GM12878 (cell line): ENCODE results near the gene PTGER4. TPM values are rescaled to one million over a fixed set of nuclear protein-coding genes. Genes with fewer than 3 reads are reported as not detected.

ENCODE experiments used
- ATAC-seq: fragments of 200-7000 bp; cut with Tn5 transposase; 3 replicates; pipeline ENCODE4 v1.9.1; 2020; ENCODE audit warnings: mild to moderate bottlenecking, moderate library complexity
- BruUV-seq: library from RNA; stranded (reverse); fragments of 400-500 nt; replicated peaks from 2 replicates; lab custom pipeline; 2021; lab: Mats Ljungman, UMichigan
- CTCF ChIA-PET: fragments of 300-600 bp; sonication (Branson Sonifier 250); formaldehyde crosslinking; extraction: SDS; loops from one replicate; lab custom pipeline; 2021; ENCODE audit warnings: inconsistent platforms; lab: Yijun Ruan, JAX
- POLR2A ChIA-PET: fragments of 350-600 bp; formaldehyde crosslinking; extraction: SDS; loops from one replicate; lab custom pipeline; 2021; ENCODE audit warnings: inconsistent platforms; lab: Charles Lee
- RAD21 ChIA-PET: fragments of 300-600 bp; sonication (Branson Sonifier 250); formaldehyde crosslinking; loops from one replicate; lab custom pipeline; 2023; ENCODE audit warnings: antibody characterized with exemption; ENCODE audit not compliant: unreplicated experiment; lab: Charles Lee
- SMC1A ChIA-PET: fragments of 300-600 bp; sonication (Branson Sonifier 250); formaldehyde crosslinking; loops from one replicate; lab custom pipeline; 2023; ENCODE audit not compliant: unreplicated experiment, uncharacterized antibody; lab: Charles Lee
- DNase-seq: peaks from one replicate; pipeline ENCODE4 v3.0.0-alpha.2; 2011; ENCODE audit warnings: low read depth, low spot score
- FAIRE-seq: peaks from 3 replicates; lab custom pipeline; 2011; peaks lifted over from hg19 to GRCh38; lab: Jason Lieb, UNC
- H2AFZ ChIP-seq: 2 replicates; pipeline ENCODE4 v1.6.0; 2011; ENCODE audit warnings: low read depth, low read length, control low read depth; ENCODE audit not compliant: control insufficient read depth
- H3K27ac ChIP-seq: 2 replicates; pipeline ENCODE4 v1.5.1; 2011; ENCODE audit warnings: control low read depth; ENCODE audit not compliant: control insufficient read depth, insufficient read depth
- H3K27me3 ChIP-seq, 2 experiments: replicated peaks in 1 of 2; 2 replicates each; pipeline versions ENCODE4 v1.6.0 to v1.6.1; 2011; ENCODE audit warnings: low read length in 1 of 2; ENCODE audit not compliant: control insufficient read depth in 2 of 2, insufficient read depth in 2 of 2
- H3K36me3 ChIP-seq, 2 experiments: 2 replicates each; pipeline ENCODE4 v1.5.1; 2011; ENCODE audit warnings: low read length in 1 of 2; ENCODE audit not compliant: control insufficient read depth in 2 of 2, insufficient read depth in 2 of 2
- H3K4me1 ChIP-seq: 2 replicates; pipeline ENCODE4 v1.6.1; 2011; ENCODE audit warnings: mild to moderate bottlenecking, low read length, moderate library complexity, mixed read lengths; ENCODE audit not compliant: control insufficient read depth, insufficient read depth
- H3K4me2 ChIP-seq: 2 replicates; pipeline ENCODE4 v1.6.0; 2011; ENCODE audit warnings: control low read depth; ENCODE audit not compliant: control insufficient read depth, insufficient read depth
- H3K4me3 ChIP-seq: fragments of 200-600 bp; sonication (generic); 2 replicates; pipeline ENCODE4 v1.5.1; 2016
- H3K79me2 ChIP-seq: 2 replicates; pipeline ENCODE4 v1.6.0; 2011; ENCODE audit warnings: low read length; ENCODE audit not compliant: control insufficient read depth, insufficient read depth
- H3K9ac ChIP-seq: 2 replicates; pipeline ENCODE4 v1.8.0; 2011; ENCODE audit warnings: low read length, control low read depth, mixed read lengths; ENCODE audit not compliant: control insufficient read depth, insufficient read depth
- H3K9me3 ChIP-seq: replicated peaks from 3 replicates; pipeline ENCODE4 v1.5.1; 2011; ENCODE audit warnings: mild to moderate bottlenecking, low read length; ENCODE audit not compliant: control insufficient read depth, insufficient read depth
- H4K20me1 ChIP-seq: 2 replicates; pipeline ENCODE4 v1.6.0; 2011; ENCODE audit not compliant: control insufficient read depth, insufficient read depth
- BMI1 ChIP-seq: fragments of 450-650 bp; IDR thresholded peaks from 2 replicates; pipeline ENCODE4 v1.6.1; 2016; ENCODE audit warnings: mild to moderate bottlenecking, moderate library complexity, borderline replicate concordance
- CEBPB ChIP-seq, 2 experiments: fragments of 150-350 bp in 1 of 2; IDR thresholded peaks; 2 replicates each; pipeline ENCODE4 v1.6.1; 2012 to 2014; ENCODE audit warnings: low read depth in 2 of 2, low read length in 2 of 2, borderline replicate concordance in 1 of 2, inconsistent platforms in 1 of 2
- MTA3 ChIP-seq: IDR thresholded peaks from 2 replicates; pipeline ENCODE4 v1.6.1; 2012; ENCODE audit warnings: low read length, inconsistent platforms, borderline replicate concordance
- RCOR1 ChIP-seq: conservative IDR thresholded peaks from 2 replicates; pipeline ENCODE4 v1.6.1; 2012; ENCODE audit warnings: low read depth, low read length, improper control_type of control experiment
- SMAD5 ChIP-seq: IDR thresholded peaks from 2 replicates; pipeline ENCODE4 v1.6.1; 2016; ENCODE audit warnings: antibody characterized with exemption, low read depth
- STAT1 ChIP-seq: fragments of 450-650 bp; conservative IDR thresholded peaks from 2 replicates; pipeline ENCODE4 v1.6.1; 2014; ENCODE audit warnings: antibody characterized with exemption, mild to moderate bottlenecking
- TARDBP ChIP-seq: IDR thresholded peaks from 2 replicates; pipeline ENCODE4 v1.6.1; 2016; ENCODE audit warnings: borderline replicate concordance
- YBX1 ChIP-seq: fragments of 450-650 bp; IDR thresholded peaks from 2 replicates; pipeline ENCODE4 v1.6.1; 2016; ENCODE audit warnings: antibody characterized with exemption
- ZNF384 ChIP-seq: IDR thresholded peaks from 2 replicates; pipeline ENCODE4 v1.6.1; 2012; ENCODE audit warnings: low read depth, mild to moderate bottlenecking, low read length, improper control_type of control experiment, borderline replicate concordance
- WGBS: methylation state at CpG from one replicate; pipeline ENCODE4 v1.1.6; 2016; ENCODE audit warnings: low lambda C conversion rate; ENCODE audit not compliant: insufficient replicate concordance, insufficient coverage; ENCODE audit errors: missing lambda C conversion rate; 5-methylcytosine and 5-hydroxymethylcytosine counted together
- in situ Hi-C: fragments of 300-500 bp; cut with MboI; formaldehyde crosslinking; loops from 9 replicates; pipeline ENCODE4 v1.14.3; 2018; ENCODE audit warnings: mixed read lengths
- intact Hi-C: fragments of 100-400 bp; cut with micrococcal nuclease; formaldehyde crosslinking; loops from one replicate; pipeline ENCODE4 v1.14.2; 2022; ENCODE audit not compliant: unreplicated experiment
- polyA plus RNA-seq, 11 experiments: library from polyadenylated mRNA; depleted of rRNA in 4 of 11; unstranded in 6 of 11; stranded (reverse) in 5 of 11; fragments of >200 nt; fragmentation: Nextera tagmentation in 4 of 11; fragmentation: Illumina TruSeq in 1 of 11; extraction: Ambion mirVana in 4 of 11; extraction: Trizol in 1 of 11; gene quantifications; 1 replicate in 1 of 11; 2 replicates in 10 of 11; pipeline versions ENCODE4 v1.2.1 to v1.2.3, GENCODE V29; 2011 to 2016; ENCODE audit warnings: inconsistent platforms in 2 of 11, missing spikeins in 2 of 11, low read depth in 1 of 11
- total RNA-seq, 4 experiments: library from RNA; depleted of rRNA in 3 of 4; stranded (reverse); fragments of >200 nt in 3 of 4; fragmentation: Illumina TruSeq in 1 of 4; extraction: Trizol in 1 of 4; gene quantifications; 2 replicates each; pipeline versions ENCODE4 v1.2.1 to v1.2.3, GENCODE V29; 2013 to 2021
- TF ChIP-seq, protein P1 (sequence below): fragments of 450-650 bp; IDR thresholded peaks from 2 replicates; pipeline ENCODE4 v1.6.1; 2017; ENCODE audit warnings: mild to moderate bottlenecking
- TF ChIP-seq, protein P2 (sequence below): fragments of 450-650 bp; IDR thresholded peaks from 2 replicates; pipeline ENCODE4 v1.6.1; 2018; ENCODE audit warnings: borderline replicate concordance, mild to moderate bottlenecking; ENCODE audit not compliant: partially characterized antibody

Gene PTGER4
- total and polyA plus RNA-seq, 10 of the 15 experiments (the other 5 are each of a cell fraction or from before 2014, with no cell fraction given), result 0.15 to 3.7 (median 0.62) TPM

DNA sequence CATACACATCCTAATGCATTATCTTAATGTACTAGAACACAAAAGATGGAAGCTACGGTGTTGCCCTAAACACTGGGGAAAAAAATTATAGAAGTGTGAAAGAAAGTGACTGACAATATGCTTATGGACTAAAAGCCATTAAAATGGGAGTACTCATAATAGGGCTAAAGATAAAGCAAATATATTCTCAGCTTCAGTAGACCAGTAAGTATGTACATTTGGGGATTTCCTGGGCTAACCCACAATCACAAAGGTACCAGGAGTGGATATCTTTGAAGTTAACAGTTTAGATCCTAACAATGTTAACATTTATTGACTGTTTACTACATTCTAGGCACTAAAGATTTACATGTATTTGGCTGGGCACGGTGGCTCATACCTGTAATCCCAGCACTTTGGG, 36.9 kb downstream of the PTGER4 start:
- H3K36me3 ChIP-seq, result peaks cover 0 to 4% of the 10 kb centered on the region in 2 experiments; a peak in 1 of 4 replicates
- H3K9ac ChIP-seq, result no peak overlapping the region
- WGBS, result 81% methylated on average over 2 of the region's 2 CpGs
- in situ Hi-C loops, result no loop called here
- H4K20me1 ChIP-seq, result no peaks in the 10 kb centered on the region
- ChIA-PET CTCF (interaction anchor here (1.5 kb wide), 1 partner anchor 20 kb away, joined by 4 read pairs; no protein-coding TSS in a partner anchor), SMC1A (interaction anchor here (0.9 to 1.6 kb wide), 2 partner anchors 8 to 12 kb away, joined by 4 to 5 read pairs; no protein-coding TSS in a partner anchor), RAD21 (no interaction called here)
- intact Hi-C loops, result no loop called here
- H3K27ac ChIP-seq, result no peak overlapping the region
- peak; percentile 61 for ATAC-seq
- H3K4me2 ChIP-seq, result no peak overlapping the region
- H3K4me3 ChIP-seq, result no peak overlapping the region
- no peak for TF ChIP-seq CEBPB (IDR thresholded peaks at IDR 0.05; ENCODE audit: borderline replicate concordance in 1 of 2, low read depth in 2 of 2, low read length in 2 of 2)
- TF ChIP-seq SMAD5, result no peak
- TF ChIP-seq BMI1, result no peak
- TF ChIP-seq, protein P1, sequence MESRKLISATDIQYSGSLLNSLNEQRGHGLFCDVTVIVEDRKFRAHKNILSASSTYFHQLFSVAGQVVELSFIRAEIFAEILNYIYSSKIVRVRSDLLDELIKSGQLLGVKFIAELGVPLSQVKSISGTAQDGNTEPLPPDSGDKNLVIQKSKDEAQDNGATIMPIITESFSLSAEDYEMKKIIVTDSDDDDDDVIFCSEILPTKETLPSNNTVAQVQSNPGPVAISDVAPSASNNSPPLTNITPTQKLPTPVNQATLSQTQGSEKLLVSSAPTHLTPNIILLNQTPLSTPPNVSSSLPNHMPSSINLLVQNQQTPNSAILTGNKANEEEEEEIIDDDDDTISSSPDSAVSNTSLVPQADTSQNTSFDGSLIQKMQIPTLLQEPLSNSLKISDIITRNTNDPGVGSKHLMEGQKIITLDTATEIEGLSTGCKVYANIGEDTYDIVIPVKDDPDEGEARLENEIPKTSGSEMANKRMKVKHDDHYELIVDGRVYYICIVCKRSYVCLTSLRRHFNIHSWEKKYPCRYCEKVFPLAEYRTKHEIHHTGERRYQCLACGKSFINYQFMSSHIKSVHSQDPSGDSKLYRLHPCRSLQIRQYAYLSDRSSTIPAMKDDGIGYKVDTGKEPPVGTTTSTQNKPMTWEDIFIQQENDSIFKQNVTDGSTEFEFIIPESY, result no peak
- no peak for TF ChIP-seq TARDBP
- no peak for TF ChIP-seq ZNF384
- TF ChIP-seq MTA3, result no peak
- TF ChIP-seq STAT1, result no peak
- no peak for TF ChIP-seq RCOR1
- TF ChIP-seq, protein P2, sequence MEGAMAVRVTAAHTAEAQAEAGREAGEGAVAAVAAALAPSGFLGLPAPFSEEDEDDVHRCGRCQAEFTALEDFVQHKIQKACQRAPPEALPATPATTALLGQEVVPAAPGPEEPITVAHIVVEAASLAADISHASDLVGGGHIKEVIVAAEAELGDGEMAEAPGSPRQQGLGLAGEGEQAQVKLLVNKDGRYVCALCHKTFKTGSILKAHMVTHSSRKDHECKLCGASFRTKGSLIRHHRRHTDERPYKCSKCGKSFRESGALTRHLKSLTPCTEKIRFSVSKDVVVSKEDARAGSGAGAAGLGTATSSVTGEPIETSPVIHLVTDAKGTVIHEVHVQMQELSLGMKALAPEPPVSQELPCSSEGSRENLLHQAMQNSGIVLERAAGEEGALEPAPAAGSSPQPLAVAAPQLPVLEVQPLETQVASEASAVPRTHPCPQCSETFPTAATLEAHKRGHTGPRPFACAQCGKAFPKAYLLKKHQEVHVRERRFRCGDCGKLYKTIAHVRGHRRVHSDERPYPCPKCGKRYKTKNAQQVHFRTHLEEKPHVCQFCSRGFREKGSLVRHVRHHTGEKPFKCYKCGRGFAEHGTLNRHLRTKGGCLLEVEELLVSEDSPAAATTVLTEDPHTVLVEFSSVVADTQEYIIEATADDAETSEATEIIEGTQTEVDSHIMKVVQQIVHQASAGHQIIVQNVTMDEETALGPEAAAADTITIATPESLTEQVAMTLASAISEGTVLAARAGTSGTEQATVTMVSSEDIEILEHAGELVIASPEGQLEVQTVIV, result no peak
- TF ChIP-seq YBX1, result no peak
- TF ChIP-seq, all 136 proteins: peak for 0
- Histone ChIP-seq H2AFZ (no peak overlapping the region), H3K4me1 (no peaks in the 10 kb centered on the region), H3K9me3 (no peaks in the 10 kb centered on the region), H3K27me3 (no peaks in the 10 kb centered on the region), H3K79me2 (no peaks in the 10 kb centered on the region)
- POLR2A ChIA-PET, result no interaction called here
- FAIRE-seq, result no peak
- DNase-seq, result no peak
- no TSS peak for BruUV-seq
